Erythroblast (primary cell): ENCODE measurements around the gene ARMH3.

Experiments used
- GATA1 ChIP-seq: IDR thresholded peaks from 2 replicates; pipeline ENCODE4 v1.6.1; 2011; ENCODE audit warnings: low read depth, mild to moderate bottlenecking, control low read depth, low read length, moderate library complexity
- POLR2A ChIP-seq: IDR thresholded peaks from 2 replicates; pipeline ENCODE4 v1.6.1; 2011; ENCODE audit warnings: mild to moderate bottlenecking, low read length

DNA sequence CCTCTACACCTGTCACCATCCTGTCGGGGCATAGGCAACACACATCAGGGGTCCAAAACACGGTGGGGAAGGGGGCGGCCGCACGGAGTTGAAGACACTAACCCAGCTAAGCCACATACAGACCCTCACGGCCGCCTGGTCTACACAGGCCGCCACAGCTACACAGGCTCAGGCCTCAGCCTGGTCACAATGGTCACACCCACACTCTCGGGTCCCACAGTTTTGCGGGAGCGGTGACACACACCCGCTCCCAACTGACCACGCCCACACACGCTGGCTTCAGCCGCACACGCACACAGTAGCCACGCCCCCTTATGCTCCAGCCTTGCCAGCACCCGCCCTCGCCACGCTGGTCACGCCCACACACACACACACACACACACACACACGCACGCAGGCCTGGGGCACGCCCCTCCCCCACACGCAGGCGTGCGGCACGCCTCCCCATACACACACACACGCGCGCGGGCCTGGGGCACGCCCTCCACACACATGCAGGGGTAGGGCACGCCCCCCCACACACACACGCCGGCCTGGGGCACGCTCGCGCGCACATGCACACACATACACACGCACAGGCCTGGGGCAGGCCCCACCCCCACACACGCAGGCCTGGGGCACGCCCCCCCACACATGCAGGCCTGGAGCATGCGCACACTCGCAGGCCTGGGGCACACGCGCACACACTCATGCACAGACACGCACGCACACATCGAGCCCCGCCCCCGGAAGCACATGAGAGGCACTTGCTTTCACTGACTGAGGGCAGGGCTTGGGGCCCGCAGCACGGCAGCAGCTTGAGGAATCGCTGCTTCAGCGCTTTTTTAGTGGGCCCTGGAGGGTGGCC lies 225.4 kb downstream of the ARMH3 start:
- TF ChIP-seq POLR2A (no peak), GATA1 (no peak)
